Activated CD4-positive, alpha-beta T cell treated with anti-CD3 and anti-CD28 coated beads, Interleukin-2, amount 50 U/mL, for 48 hours (primary cell): ENCODE measurements around the gene PPM1E.

Source experiments
- DNase-seq, 2 experiments: peaks; one replicate each; pipeline ENCODE4 v3.0.0-alpha.2; 2020

PPM1E gene

GRCh38 chr17:59000022-59000421, 244.4 kb downstream of the PPM1E start:
- DNase-seq = no peak

- peak; percentile 66 to 79 for DNase-seq
Observed at GRCh38 chr17:59001158-59001814, 245.6 kb downstream of the PPM1E start.

- DNase-seq = no peak
Observed at GRCh38 chr17:59002126-59002525, 246.5 kb downstream of the PPM1E start.

- no peak for DNase-seq
Observed at GRCh38 chr17:59002848-59003247, 247.2 kb downstream of the PPM1E start.

- DNase-seq = no peak
Observed at GRCh38 chr17:59003860-59004259, 248.2 kb downstream of the PPM1E start.

GRCh38 chr17:59004338-59005111, 248.9 kb downstream of the PPM1E start:
- DNase-seq = peak; percentile 70 to 77

GRCh38 chr17:59007995-59008394, 252.3 kb downstream of the PPM1E start:
- DNase-seq = no peak

- DNase-seq = no peak
Observed at GRCh38 chr17:59008737-59009136, 253.1 kb downstream of the PPM1E start.

GRCh38 chr17:59010026-59010425, 254.4 kb downstream of the PPM1E start:
- no peak for DNase-seq

GRCh38 chr17:59011975-59012374, 256.3 kb downstream of the PPM1E start:
- no peak for DNase-seq

- no peak for DNase-seq
Observed at GRCh38 chr17:59018019-59018418, 262.4 kb downstream of the PPM1E start.

- no peak for DNase-seq
Observed at GRCh38 chr17:59024916-59025315, 269.3 kb downstream of the PPM1E start.

GRCh38 chr17:59026176-59026939, 270.7 kb downstream of the PPM1E start:
- DNase-seq = no peak

GRCh38 chr17:59027750-59028149, 272.1 kb downstream of the PPM1E start:
- no peak for DNase-seq

GRCh38 chr17:59028328-59028727, 272.7 kb downstream of the PPM1E start:
- DNase-seq = no peak

- no peak for DNase-seq
Observed at GRCh38 chr17:59030811-59031210, 275.2 kb downstream of the PPM1E start.
